K562 (cell line): ENCODE results near the gene PRKCE. TPM values are rescaled to one million over a fixed set of nuclear protein-coding genes. Genes with fewer than 3 reads are reported as not detected.

ENCODE experiments used
- AFF4 ChIP-seq: sonication (generic); formaldehyde crosslinking; IDR thresholded peaks from 2 replicates; pipeline ENCODE4 v1.8.0; 2023; ENCODE audit warnings: mild to moderate bottlenecking, missing genetic modification reagents
- CBX1 ChIP-seq: sonication (generic); IDR thresholded peaks from 2 replicates; pipeline ENCODE4 v1.6.1; 2016; ENCODE audit warnings: antibody characterized with exemption, low read depth, mild to moderate bottlenecking
- CEBPG ChIP-seq, 3 experiments: fragments of 200-800 bp in 1 of 3; sonication (Bioruptor generic) in 1 of 3; sonication (generic) in 1 of 3; formaldehyde crosslinking in 1 of 3; IDR thresholded peaks in 2 of 3; conservative IDR thresholded peaks in 1 of 3; 2 replicates each; pipeline versions ENCODE4 v1.6.1 to v1.8.0; 2016 to 2022; ENCODE audit warnings: missing compliant biosample characterization in 2 of 3, missing genetic modification characterization in 2 of 3, mild to moderate bottlenecking in 1 of 3, missing genetic modification reagents in 1 of 3
- E4F1 ChIP-seq: fragments of 250-450 bp; sonication (Bioruptor Pico); IDR thresholded peaks from 2 replicates; pipeline ENCODE4 v1.5.0; 2021; ENCODE audit warnings: mild to moderate bottlenecking, borderline replicate concordance
- EP300 ChIP-seq: IDR thresholded peaks from 2 replicates; pipeline ENCODE4 v1.6.1; 2012; ENCODE audit warnings: low read length, improper control_type of control experiment
- ETV1 ChIP-seq: fragments of 450-650 bp; conservative IDR thresholded peaks from 2 replicates; pipeline ENCODE4 v1.6.1; 2016; ENCODE audit warnings: missing genetic modification characterization, control low read depth, low read depth, missing compliant biosample characterization
- FIP1L1 ChIP-seq: fragments of 200-400 bp; formaldehyde crosslinking; IDR thresholded peaks from 2 replicates; pipeline ENCODE4 v1.6.1; 2018; ENCODE audit warnings: mild to moderate bottlenecking, low read depth, low read length; ENCODE audit not compliant: poor library complexity, severe bottlenecking
- HDAC3 ChIP-seq: fragments of 450-650 bp; IDR thresholded peaks from 2 replicates; pipeline ENCODE4 v1.6.1; 2018; ENCODE audit warnings: borderline replicate concordance, mild to moderate bottlenecking, moderate library complexity; ENCODE audit not compliant: partially characterized antibody
- IRF9 ChIP-seq: fragments of 450-650 bp; IDR thresholded peaks from 2 replicates; pipeline ENCODE4 v1.6.1; 2016; ENCODE audit warnings: missing biosample characterization, missing genetic modification characterization
- MYBL2 ChIP-seq, 2 experiments: fragments of 450-650 bp in 1 of 2; sonication (generic) in 1 of 2; formaldehyde crosslinking in 1 of 2; IDR thresholded peaks; 2 replicates each; pipeline versions ENCODE4 v1.6.1 to v1.8.1; 2017 to 2022; ENCODE audit warnings: borderline replicate concordance in 1 of 2, inconsistent platforms in 1 of 2, low read depth in 1 of 2, mild to moderate bottlenecking in 1 of 2, missing genetic modification reagents in 1 of 2, moderate library complexity in 1 of 2
- MYNN ChIP-seq, 2 experiments: sonication (generic); formaldehyde crosslinking in 1 of 2; IDR thresholded peaks; 2 replicates each; pipeline versions ENCODE4 v1.5.0 to v1.6.1; 2016 to 2020; ENCODE audit warnings: antibody characterized with exemption in 1 of 2, missing genetic modification reagents in 1 of 2
- PCBP2 ChIP-seq: fragments of 200-400 bp; formaldehyde crosslinking; IDR thresholded peaks from 2 replicates; pipeline ENCODE4 v1.6.1; 2018; ENCODE audit warnings: low read length, low read depth, mild to moderate bottlenecking, moderate library complexity; ENCODE audit not compliant: poor library complexity, severe bottlenecking
- PHF20 ChIP-seq: fragments of 450-650 bp; IDR thresholded peaks from 2 replicates; pipeline ENCODE4 v1.6.1; 2018; ENCODE audit not compliant: partially characterized antibody
- SMC3 ChIP-seq: conservative IDR thresholded peaks from 2 replicates; pipeline ENCODE4 v1.6.1; 2011; ENCODE audit warnings: low read depth, low read length, improper control_type of control experiment; ENCODE audit not compliant: insufficient read depth
- SRSF7 ChIP-seq: fragments of 200-400 bp; formaldehyde crosslinking; optimal IDR thresholded peaks from 2 replicates; pipeline ENCODE3; 2017; ENCODE audit warnings: mild to moderate bottlenecking, low read depth, low read length
- TAF9B ChIP-seq: fragments of 450-650 bp; IDR thresholded peaks from 2 replicates; pipeline ENCODE4 v1.6.1; 2018; ENCODE audit warnings: mild to moderate bottlenecking; ENCODE audit not compliant: partially characterized antibody
- TCF7L2 ChIP-seq: fragments of 150-350 bp; IDR thresholded peaks from 2 replicates; pipeline ENCODE4 v1.6.1; 2016; ENCODE audit warnings: low read depth, mild to moderate bottlenecking, low read length, moderate library complexity
- ZBED1 ChIP-seq: IDR thresholded peaks from 2 replicates; pipeline ENCODE4 v1.6.1; 2014
- ZFP1 ChIP-seq: fragments of 450-650 bp; formaldehyde crosslinking; IDR thresholded peaks from 2 replicates; pipeline ENCODE4 v1.4.0; 2020; ENCODE audit warnings: mild to moderate bottlenecking, mixed read lengths
- ZNF143 ChIP-seq: sonication (generic); formaldehyde crosslinking; IDR thresholded peaks from 2 replicates; pipeline ENCODE4 v1.9.0; 2022; ENCODE audit warnings: mild to moderate bottlenecking, missing genetic modification reagents
- ZNF717 ChIP-seq: fragments of 250-450 bp; sonication (Bioruptor Pico); IDR thresholded peaks from 2 replicates; pipeline ENCODE4 v1.5.0; 2021
- polyA plus RNA-seq, 8 experiments: library from polyadenylated mRNA; depleted of rRNA in 4 of 8; stranded (reverse) in 5 of 8; unstranded in 3 of 8; fragments of >200 nt; fragmentation: Nextera tagmentation in 2 of 8; fragmentation: Illumina TruSeq in 1 of 8; extraction: Ambion mirVana in 2 of 8; extraction: Trizol in 1 of 8; gene quantifications; 2 replicates each; pipeline versions ENCODE4 v1.2.1 to v1.2.3, GENCODE V29; 2011 to 2014; ENCODE audit warnings: inconsistent platforms in 1 of 8, missing spikeins in 1 of 8
- total RNA-seq, 7 experiments: library from RNA; depleted of rRNA in 6 of 7; stranded (reverse); fragments of >200 nt in 6 of 7; fragmentation: Illumina TruSeq in 2 of 7; extraction: Trizol in 2 of 7; gene quantifications; 2 replicates each; pipeline versions ENCODE4 v1.2.1 to v1.2.3, GENCODE V29; 2011 to 2021; ENCODE audit warnings: low replicate concordance in 1 of 7

The PRKCE gene
- total and polyA plus RNA-seq, 9 of the 15 experiments (the other 6 are each of a cell fraction or from before 2014, with no cell fraction given) = 0.06 to 1.0 (median 0.22) TPM; not detected in 1

GRCh38 chr2:46225150-46225625 is 573.7 kb downstream of the PRKCE start (continued):
- TF ChIP-seq IRF9 (tag) (no peak), EP300 (no peak), CBX1 (no peak), ZNF143 (no peak), ZBED1 (no peak), FIP1L1 (no peak), MYBL2 (IDR thresholded peaks at IDR 0.05; ENCODE audit: low read depth) (no peak), MYBL2 (CRISPR knock-in tag; IDR thresholded peaks at IDR 0.05; ENCODE audit: borderline replicate concordance) (no peak), TAF9B (no peak), PCBP2 (no peak), CEBPG (CRISPR knock-in tag; IDR thresholded peaks at IDR 0.05) (0 out of 2 replicates have a peak, but pooled peaks have one; percentile 45), CEBPG (tag; conservative IDR thresholded peaks at IDR 0.05 in 1 of 2, IDR thresholded peaks at IDR 0.05 in 1 of 2) (peak in 1 of 2 experiments; percentile 81; a peak in 2 of 4 replicates), PHF20 (no peak), TCF7L2 (no peak), AFF4 (CRISPR knock-in tag) (no peak), ZNF717 (CRISPR knock-in tag) (no peak), ZFP1 (CRISPR knock-in tag) (no peak), ETV1 (no peak), HDAC3 (no peak), MYNN (IDR thresholded peaks at IDR 0.05) (no peak), MYNN (CRISPR knock-in tag; IDR thresholded peaks at IDR 0.05) (no peak), SRSF7 (no peak), E4F1 (CRISPR knock-in tag) (no peak), SMC3 (no peak)
